Suprapubic skin (tissue), 3 donors: ENCODE data around the gene KCNT1.

Source experiments
- CTCF ChIP-seq, 2 donors: fragments of 200-600 bp in 1 of 2; fragments of 450-650 bp in 1 of 2; sonication (generic) in 1 of 2; IDR thresholded peaks; one replicate each; pipeline ENCODE4 v1.5.1; 2016 to 2019; ENCODE audit warnings: antibody characterized with exemption in 2 of 2, mild to moderate bottlenecking in 1 of 2, moderate library complexity in 1 of 2
- EP300 ChIP-seq: sonication (generic); formaldehyde crosslinking; IDR thresholded peaks from one replicate; pipeline ENCODE4 v1.6.1; 2017; ENCODE audit warnings: antibody characterized with exemption
- POLR2A ChIP-seq, 2 donors: fragments of 450-650 bp; IDR thresholded peaks; one replicate each; pipeline ENCODE4 v1.6.1; 2017; ENCODE audit warnings: antibody characterized with exemption in 2 of 2, mild to moderate bottlenecking in 2 of 2, moderate library complexity in 2 of 2

- TF ChIP-seq CTCF (IDR thresholded peaks at IDR 0.05) (no peak), EP300 (no peak), POLR2A (IDR thresholded peaks at IDR 0.05) (no peak)
These were observed 16.6 kb downstream of the KCNT1 start for GRCh38 chr9:135718616-135719015.
